Esophagus squamous epithelium (tissue), 5 donors: ENCODE results near the gene BMERB1. TPM values are rescaled to one million over a fixed set of nuclear protein-coding genes. Genes with fewer than 3 reads are reported as not detected.

Experiments used
- DNase-seq: peaks from one replicate; lab custom pipeline; 2025; lab: John Stamatoyannopoulos, UW
- H3K27ac ChIP-seq, 4 donors: fragments of 200-600 bp; sonication (generic); one replicate each; pipeline ENCODE4 v1.5.1; 2016 to 2019; ENCODE audit warnings: mild to moderate bottlenecking in 1 of 4
- H3K27me3 ChIP-seq, 4 donors: fragments of 200-600 bp; sonication (generic); 1 replicate in 3 of 4; 2 replicates in 1 of 4; pipeline versions ENCODE4 v1.5.1 to v1.6.0; 2017 to 2021; ENCODE audit warnings: antibody characterized with exemption in 1 of 4
- H3K36me3 ChIP-seq, 3 donors: fragments of 200-600 bp; sonication (generic); one replicate each; pipeline ENCODE4 v1.5.1; 2016 to 2019
- H3K4me1 ChIP-seq, 3 donors: fragments of 200-600 bp; sonication (generic); one replicate each; pipeline ENCODE4 v1.5.1; 2017 to 2019
- H3K4me3 ChIP-seq, 4 donors: fragments of 200-600 bp; sonication (generic); 1 replicate in 3 of 4; 2 replicates in 1 of 4; pipeline ENCODE4 v1.5.1; 2016 to 2019; ENCODE audit warnings: mild to moderate bottlenecking in 2 of 4, moderate library complexity in 1 of 4
- H3K9me3 ChIP-seq, 3 donors: fragments of 200-600 bp; sonication (generic); one replicate each; pipeline ENCODE4 v1.5.1; 2016 to 2019
- POLR2A ChIP-seq, 4 donors: fragments of 450-650 bp; IDR thresholded peaks; one replicate each; pipeline ENCODE4 v1.6.1; 2017; ENCODE audit warnings: antibody characterized with exemption in 4 of 4, mild to moderate bottlenecking in 4 of 4, moderate library complexity in 3 of 4
- WGBS, 2 donors: methylation state at CpG; one replicate each; pipeline ENCODE4 v1.1.5; 2018; 5-methylcytosine and 5-hydroxymethylcytosine counted together
- intact Hi-C: fragments of 100-400 bp; cut with DNase I; formaldehyde crosslinking; loops from one replicate; pipeline ENCODE4 v1.15.0; 2022
- total RNA-seq, 4 donors: library from RNA; depleted of rRNA; stranded (reverse); fragments of >200 nt; gene quantifications; one replicate each; pipeline ENCODE4 v1.1.0, GENCODE V29; 2016
- TF ChIP-seq, protein P1 (sequence below), 6 experiments: fragments of 450-650 bp in 4 of 6; fragments of 200-600 bp in 2 of 6; sonication (generic) in 2 of 6; IDR thresholded peaks; one replicate each; pipeline ENCODE4 v1.5.1; 2016 to 2019; ENCODE audit warnings: antibody characterized with exemption in 6 of 6, mild to moderate bottlenecking in 4 of 6, moderate library complexity in 4 of 6
- donor health status: DM: yes; HTN: yes; CAD: no.

Gene BMERB1
- total RNA-seq, 4 donors from 2014 or later = 3.4 to 38.1 (median 14.9) TPM

DNA sequence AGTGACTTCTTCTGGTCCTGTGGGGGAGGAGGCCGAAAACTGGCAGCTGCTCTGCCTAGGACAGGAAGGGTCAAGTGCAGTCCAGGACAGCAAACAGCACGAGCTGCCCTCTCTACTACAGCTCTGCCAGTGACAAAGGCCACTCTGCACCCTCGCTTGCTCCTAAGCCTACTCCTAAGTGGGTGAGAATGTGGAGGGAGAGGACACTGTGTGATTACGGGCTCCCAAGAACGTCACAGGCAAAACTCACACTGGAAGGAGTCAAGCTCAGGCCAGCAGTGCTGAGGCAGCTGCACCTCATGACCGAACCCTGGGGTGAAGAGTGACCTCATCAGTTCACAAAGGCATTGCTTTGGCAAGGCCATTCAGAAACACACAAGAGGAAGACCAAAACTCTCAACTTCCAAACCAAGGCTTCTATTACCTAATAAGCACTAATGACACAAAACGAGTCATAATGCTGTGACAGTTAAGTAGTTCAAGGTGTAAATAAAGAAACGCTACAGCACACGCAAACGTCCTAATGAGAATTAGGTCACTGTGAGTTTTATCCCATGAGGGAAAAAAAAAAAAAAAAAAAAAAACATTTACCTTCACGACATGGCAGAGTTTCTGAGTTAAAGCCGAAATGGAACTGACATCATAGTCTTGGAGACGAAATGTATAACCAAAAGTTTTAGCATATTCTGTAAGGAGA is 173.5 kb downstream of the BMERB1 start:
- no peaks in the 10 kb centered on the region for H3K9me3 ChIP-seq
- H3K27ac ChIP-seq = peak overlapping the region in 1 of 4 donors; percentile 61
- no peaks in the 10 kb centered on the region for H3K27me3 ChIP-seq
- no peak for DNase-seq
- H3K4me1 ChIP-seq = peaks cover 0 to 27% (median 4%) of the 10 kb centered on the region in 3 donors
- H3K4me3 ChIP-seq = no peak overlapping the region
- H3K36me3 ChIP-seq = peaks cover 4 to 100% (median 26%) of the 10 kb centered on the region in 3 donors
- intact Hi-C loops = no loop called here
- 63 to 79% methylated on average over 8 to 9 of the region's 13 CpGs for WGBS, 2 donors
- TF ChIP-seq, protein P1, sequence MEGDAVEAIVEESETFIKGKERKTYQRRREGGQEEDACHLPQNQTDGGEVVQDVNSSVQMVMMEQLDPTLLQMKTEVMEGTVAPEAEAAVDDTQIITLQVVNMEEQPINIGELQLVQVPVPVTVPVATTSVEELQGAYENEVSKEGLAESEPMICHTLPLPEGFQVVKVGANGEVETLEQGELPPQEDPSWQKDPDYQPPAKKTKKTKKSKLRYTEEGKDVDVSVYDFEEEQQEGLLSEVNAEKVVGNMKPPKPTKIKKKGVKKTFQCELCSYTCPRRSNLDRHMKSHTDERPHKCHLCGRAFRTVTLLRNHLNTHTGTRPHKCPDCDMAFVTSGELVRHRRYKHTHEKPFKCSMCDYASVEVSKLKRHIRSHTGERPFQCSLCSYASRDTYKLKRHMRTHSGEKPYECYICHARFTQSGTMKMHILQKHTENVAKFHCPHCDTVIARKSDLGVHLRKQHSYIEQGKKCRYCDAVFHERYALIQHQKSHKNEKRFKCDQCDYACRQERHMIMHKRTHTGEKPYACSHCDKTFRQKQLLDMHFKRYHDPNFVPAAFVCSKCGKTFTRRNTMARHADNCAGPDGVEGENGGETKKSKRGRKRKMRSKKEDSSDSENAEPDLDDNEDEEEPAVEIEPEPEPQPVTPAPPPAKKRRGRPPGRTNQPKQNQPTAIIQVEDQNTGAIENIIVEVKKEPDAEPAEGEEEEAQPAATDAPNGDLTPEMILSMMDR (IDR thresholded peaks at IDR 0.05) = no peak
- TF ChIP-seq POLR2A (IDR thresholded peaks at IDR 0.05) = no peak

DNA sequence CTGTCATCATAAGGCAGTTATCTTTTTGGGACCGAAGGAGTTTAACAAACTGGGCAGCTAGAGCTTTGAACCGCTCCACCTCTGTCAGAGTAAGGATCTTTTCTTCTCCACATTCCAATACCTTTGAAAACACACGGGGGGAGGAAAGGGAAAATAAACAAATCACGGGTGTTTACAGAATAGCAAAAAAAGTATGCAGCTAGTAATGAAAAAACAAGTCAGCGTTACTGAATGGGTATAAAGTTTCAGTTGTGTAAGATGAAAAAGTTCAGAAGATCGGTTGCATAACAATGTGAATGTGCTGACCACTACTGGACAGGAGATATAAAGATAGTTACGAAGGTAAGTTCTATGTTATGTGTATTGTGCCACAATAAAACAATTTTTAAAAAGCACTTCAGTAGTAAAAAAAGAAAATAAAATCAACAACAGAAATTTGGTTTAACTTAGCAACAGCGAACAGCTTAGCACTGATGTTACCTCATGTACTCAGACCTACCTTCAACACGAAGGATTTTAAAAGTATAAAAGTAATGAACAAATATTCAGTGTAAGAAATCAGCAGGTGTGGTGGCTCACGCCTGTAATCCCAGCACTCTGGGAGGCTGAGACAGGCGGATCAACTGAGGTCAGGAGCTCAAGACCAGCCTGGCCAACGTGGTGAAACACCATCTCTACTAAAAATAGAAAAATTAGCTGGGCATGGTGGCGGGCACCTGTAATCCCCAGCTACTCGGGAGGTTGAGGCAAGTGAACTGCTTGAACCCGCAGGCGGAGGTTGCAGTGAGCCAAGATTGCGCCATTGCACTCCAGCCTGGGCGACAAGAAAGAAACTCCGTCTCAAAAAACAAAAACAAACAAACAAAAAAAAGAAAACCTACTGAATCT is 174.3 kb downstream of the BMERB1 start:
- H3K27ac ChIP-seq = no peak overlapping the region
- no peaks in the 10 kb centered on the region for H3K27me3 ChIP-seq
- H3K36me3 ChIP-seq = peaks cover 4 to 100% (median 26%) of the 10 kb centered on the region in 3 donors
- H3K4me3 ChIP-seq = no peak overlapping the region
- no peaks in the 10 kb centered on the region for H3K9me3 ChIP-seq
- intact Hi-C loops = no loop called here
- DNase-seq = no peak
- peaks cover 0 to 27% (median 4%) of the 10 kb centered on the region in 3 donors for H3K4me1 ChIP-seq
- WGBS, 2 donors = 82% methylated on average over 19 of the region's 19 CpGs
- TF ChIP-seq POLR2A (IDR thresholded peaks at IDR 0.05) = no peak
- TF ChIP-seq, protein P1 (IDR thresholded peaks at IDR 0.05) = no peak

DNA sequence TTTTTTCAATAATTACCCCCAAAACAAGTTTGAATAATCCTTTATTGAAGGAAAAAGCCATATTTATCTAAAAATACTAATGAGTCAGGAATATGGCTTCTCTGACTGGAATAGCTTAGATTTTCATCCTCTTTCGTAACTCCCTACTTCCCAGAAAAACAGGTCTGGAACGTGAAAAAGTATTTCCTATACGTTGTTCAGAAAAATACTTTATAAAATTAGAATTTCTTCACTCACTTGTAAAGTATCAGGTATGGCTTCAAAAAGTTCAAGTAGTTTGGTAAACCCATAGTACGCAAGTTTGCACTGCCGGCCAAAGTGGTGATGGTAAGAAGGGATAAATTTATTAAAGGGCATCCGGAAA is 174.9 kb downstream of the BMERB1 start:
- Histone ChIP-seq H3K9me3 (no peaks in the 10 kb centered on the region), H3K36me3 (peaks cover 4 to 100% (median 20%) of the 10 kb centered on the region in 3 donors), H3K4me3 (no peak overlapping the region), H3K4me1 (peaks cover 0 to 27% (median 4%) of the 10 kb centered on the region in 3 donors), H3K27ac (no peak overlapping the region), H3K27me3 (no peaks in the 10 kb centered on the region)
- intact Hi-C loops = no loop called here
- no peak for TF ChIP-seq POLR2A (IDR thresholded peaks at IDR 0.05)
- TF ChIP-seq, protein P1 (IDR thresholded peaks at IDR 0.05) = no peak
- 85 to 87% methylated on average over 6 of the region's 6 CpGs for WGBS, 2 donors
- no peak for DNase-seq

DNA sequence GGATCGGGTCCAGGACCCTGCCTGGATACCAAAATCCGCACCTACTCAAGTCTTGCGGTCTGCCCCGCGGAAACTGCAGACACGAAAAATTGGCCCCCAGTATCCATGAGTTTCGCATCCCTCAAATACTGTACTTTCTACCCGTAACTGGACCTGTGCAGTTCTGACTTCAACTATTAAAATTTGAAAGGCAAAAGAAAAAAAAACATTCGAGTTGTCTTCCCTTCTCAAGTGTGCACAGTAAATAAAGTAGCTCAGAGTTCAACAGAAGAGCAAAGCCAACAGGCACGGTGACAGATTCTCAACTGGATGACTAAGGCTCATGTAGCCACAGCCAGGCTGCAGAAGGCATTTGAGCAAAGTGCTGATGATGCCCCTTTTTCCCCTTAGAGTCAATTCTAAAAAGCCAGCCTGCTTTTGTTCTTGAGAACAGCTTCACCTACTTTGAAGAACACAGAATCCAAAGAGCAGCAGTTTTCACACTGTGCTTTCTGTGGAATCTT is 176.0 kb downstream of the BMERB1 start:
- DNase-seq = no peak
- Histone ChIP-seq H3K27ac (no peak overlapping the region), H3K36me3 (peaks cover 4 to 100% (median 26%) of the 10 kb centered on the region in 3 donors), H3K4me3 (no peak overlapping the region), H3K9me3 (no peaks in the 10 kb centered on the region), H3K27me3 (no peaks in the 10 kb centered on the region), H3K4me1 (peaks cover 0 to 21% (median 0%) of the 10 kb centered on the region in 3 donors)
- WGBS, 2 donors = 84 to 93% methylated on average over 8 to 10 of the region's 10 CpGs
- TF ChIP-seq POLR2A (IDR thresholded peaks at IDR 0.05) = no peak
- TF ChIP-seq, protein P1 (IDR thresholded peaks at IDR 0.05) = no peak
- intact Hi-C loops = loop anchor here (10.0 kb wide), 1 partner anchor 64 kb away; no protein-coding TSS in a partner anchor
